ENCODE results near the gene TULP3. TPM values are rescaled to one million over a fixed set of nuclear protein-coding genes. Genes with fewer than 3 reads are reported as not detected.

The TULP3 gene
- total RNA-seq, 2 donors from 2014 or later, result 9.7 to 17.0 TPM

DNA sequence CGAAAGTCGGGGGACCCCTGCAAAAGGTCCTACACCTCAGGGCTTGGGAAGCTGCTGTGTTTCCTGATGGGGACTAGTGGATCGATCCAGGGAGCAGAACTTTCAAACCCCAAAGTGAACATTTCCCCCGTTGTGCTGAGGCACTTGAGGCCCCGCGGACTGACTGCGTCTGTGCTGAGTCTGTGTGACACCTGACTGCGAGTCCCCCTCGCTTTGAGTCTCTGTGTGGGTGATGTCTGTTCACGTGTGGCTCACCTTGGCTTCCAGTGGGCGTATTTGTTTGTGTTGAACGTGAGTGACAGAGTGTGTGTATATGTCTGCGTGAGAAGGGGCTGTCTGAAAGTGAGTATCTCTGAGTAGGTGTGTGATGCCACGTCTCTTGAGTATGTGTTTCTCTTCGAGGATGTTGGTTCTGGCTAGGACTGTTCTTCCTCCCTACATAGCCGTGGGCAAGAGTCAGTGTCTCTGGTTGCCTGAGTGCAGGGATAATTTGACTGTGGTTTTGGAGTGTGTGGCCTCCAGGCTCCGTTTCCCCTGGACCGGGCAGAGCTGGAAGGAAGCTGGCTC is 69.8 kb downstream of the TULP3 start:
- H3K4me3 ChIP-seq, result peak overlapping the region; percentile 58 to 70
- TF ChIP-seq, protein P1, sequence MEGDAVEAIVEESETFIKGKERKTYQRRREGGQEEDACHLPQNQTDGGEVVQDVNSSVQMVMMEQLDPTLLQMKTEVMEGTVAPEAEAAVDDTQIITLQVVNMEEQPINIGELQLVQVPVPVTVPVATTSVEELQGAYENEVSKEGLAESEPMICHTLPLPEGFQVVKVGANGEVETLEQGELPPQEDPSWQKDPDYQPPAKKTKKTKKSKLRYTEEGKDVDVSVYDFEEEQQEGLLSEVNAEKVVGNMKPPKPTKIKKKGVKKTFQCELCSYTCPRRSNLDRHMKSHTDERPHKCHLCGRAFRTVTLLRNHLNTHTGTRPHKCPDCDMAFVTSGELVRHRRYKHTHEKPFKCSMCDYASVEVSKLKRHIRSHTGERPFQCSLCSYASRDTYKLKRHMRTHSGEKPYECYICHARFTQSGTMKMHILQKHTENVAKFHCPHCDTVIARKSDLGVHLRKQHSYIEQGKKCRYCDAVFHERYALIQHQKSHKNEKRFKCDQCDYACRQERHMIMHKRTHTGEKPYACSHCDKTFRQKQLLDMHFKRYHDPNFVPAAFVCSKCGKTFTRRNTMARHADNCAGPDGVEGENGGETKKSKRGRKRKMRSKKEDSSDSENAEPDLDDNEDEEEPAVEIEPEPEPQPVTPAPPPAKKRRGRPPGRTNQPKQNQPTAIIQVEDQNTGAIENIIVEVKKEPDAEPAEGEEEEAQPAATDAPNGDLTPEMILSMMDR (IDR thresholded peaks at IDR 0.05), result no peak
- no peaks in the 10 kb centered on the region for H3K36me3 ChIP-seq
- H3K9me3 ChIP-seq, result no peaks in the 10 kb centered on the region
- no peak for DNase-seq (ENCODE audit: low spot score)
- H3K4me1 ChIP-seq, result peaks cover 0 to 52% of the 10 kb centered on the region in 2 donors
- peak overlapping the region; percentile 70 to 94 for H3K27ac ChIP-seq
- H3K27me3 ChIP-seq, result no peaks in the 10 kb centered on the region

DNA sequence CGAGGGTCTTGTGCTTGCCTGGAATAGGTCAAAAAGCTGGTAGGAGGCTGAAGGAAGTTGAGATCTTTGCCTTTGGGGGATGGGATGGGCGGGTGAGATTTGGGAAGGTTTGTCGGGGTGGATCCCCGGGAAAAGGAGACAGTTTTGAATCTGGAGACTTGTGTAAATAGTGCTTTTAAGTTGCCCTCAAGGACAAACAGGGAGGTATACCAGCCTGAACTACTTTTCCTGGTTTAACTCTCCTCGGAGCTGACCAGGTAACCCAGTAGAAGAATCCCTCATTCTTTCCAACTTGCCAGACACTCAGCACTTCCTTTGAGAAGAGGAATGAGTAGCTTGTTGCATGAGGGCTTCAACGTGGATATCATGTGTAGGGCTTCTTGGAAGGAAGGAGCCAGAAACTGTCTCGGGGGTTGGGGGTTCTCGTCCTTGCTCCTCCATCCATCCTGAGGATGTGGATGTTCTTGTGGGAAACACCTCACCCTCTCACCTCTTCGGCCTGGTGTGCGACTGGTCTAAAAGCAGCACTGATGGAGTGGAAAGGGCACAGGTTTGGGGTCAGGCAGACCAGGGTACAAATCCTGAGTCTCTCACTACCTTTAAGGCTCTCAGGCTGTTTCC is 70.4 kb downstream of the TULP3 start:
- peak overlapping the region; percentile 58 to 70 for H3K4me3 ChIP-seq
- TF ChIP-seq, protein P1 (IDR thresholded peaks at IDR 0.05), result no peak
- peaks cover 0 to 52% of the 10 kb centered on the region in 2 donors for H3K4me1 ChIP-seq
- H3K36me3 ChIP-seq, result no peaks in the 10 kb centered on the region
- no peaks in the 10 kb centered on the region for H3K27me3 ChIP-seq
- H3K9me3 ChIP-seq, result no peaks in the 10 kb centered on the region
- peak overlapping the region; percentile 70 to 94 for H3K27ac ChIP-seq
- no peak for DNase-seq (ENCODE audit: low spot score)

DNA sequence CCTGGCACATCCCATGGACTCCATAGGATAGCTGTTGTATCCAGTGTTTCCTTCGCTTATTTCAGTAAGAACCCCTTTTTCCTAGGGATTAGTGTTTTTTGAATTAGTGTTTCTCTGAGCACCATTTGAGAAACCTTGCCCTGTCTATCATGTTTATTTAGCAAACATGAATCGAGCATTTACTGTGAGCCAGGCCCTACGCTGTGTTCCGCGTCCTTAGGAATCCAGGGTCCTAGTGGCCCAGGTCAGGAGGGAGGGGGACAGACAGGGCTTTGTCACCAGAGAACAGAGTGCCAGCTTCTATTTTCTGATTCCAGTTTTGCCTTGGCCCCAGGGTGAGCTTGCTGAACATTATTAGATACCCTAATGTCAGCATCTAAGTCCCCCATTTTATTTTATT is 71.0 kb downstream of the TULP3 start:
- H3K4me1 ChIP-seq, result peaks cover 0 to 52% of the 10 kb centered on the region in 2 donors
- no peak overlapping the region for H3K27ac ChIP-seq
- TF ChIP-seq, protein P1 (IDR thresholded peaks at IDR 0.05), result no peak
- no peaks in the 10 kb centered on the region for H3K9me3 ChIP-seq
- H3K36me3 ChIP-seq, result no peaks in the 10 kb centered on the region
- no peaks in the 10 kb centered on the region for H3K27me3 ChIP-seq
- no peak for DNase-seq (ENCODE audit: low spot score)
- no peak overlapping the region for H3K4me3 ChIP-seq

DNA sequence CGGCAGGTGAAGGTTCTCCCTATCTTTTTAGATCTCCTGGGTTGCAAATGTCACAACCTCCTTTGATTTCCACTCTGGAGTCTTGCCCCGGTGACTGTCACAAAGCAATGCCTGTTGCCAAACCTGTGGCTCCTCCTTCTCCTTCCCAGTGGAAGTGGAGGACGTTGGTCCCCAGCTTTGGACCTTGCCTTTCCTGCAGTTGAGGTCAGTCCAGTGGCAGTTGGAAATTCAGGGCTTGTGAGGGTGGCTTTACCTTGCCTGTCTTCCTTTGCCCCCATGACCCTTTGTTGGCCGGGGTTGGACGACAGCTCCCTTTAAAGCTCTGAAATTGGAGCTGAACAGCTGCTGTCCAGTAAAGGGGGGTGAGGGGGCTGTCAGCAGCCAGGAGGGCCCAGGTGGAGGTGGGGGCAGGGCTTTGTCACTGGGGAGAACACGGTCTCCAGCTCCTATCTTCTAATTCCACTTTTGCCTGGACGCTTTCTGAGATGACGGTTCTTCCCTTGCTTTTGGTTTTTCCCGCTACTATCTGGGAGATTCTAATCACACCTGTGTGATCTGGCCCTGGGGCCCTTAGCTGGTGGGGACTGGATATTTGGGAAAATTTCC is 72.6 kb downstream of the TULP3 start:
- H3K4me3 ChIP-seq, result no peak overlapping the region
- no peak for DNase-seq (ENCODE audit: low spot score)

DNA sequence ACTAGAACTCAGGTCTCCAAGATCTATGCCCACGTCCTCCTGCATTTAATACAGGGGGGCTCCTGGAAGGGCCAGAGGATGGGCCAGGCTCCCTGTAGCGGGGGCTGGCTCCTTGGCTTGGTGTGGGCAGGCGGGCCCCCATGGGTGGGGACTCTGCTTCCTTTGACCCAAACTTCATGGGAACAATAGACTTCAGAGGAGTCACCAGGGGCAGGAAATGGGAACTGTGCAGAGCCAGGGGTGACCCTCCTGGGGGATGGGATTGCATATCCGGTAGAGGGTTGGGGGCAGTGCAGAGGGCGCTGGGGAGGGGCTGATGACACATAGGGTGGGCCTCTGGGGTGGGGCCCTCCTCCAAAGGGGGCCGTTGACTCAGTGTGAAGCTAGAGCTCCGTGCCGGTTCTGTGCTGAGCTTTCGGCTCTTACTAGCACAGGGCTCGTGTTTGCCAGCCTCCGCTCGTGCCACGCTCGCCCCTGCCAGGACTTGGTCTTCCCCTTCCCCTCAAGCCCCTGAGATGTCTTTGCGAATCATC is 73.1 kb downstream of the TULP3 start:
- Histone ChIP-seq H3K27me3 (no peaks in the 10 kb centered on the region), H3K4me3 (peak overlapping the region in 1 of 2 donors; percentile 27), H3K36me3 (no peaks in the 10 kb centered on the region), H3K27ac (peak overlapping the region; percentile 22 to 69), H3K9me3 (no peaks in the 10 kb centered on the region), H3K4me1 (peaks cover 0 to 41% of the 10 kb centered on the region in 2 donors)
- DNase-seq (ENCODE audit: low spot score), result no peak
- TF ChIP-seq, protein P1 (IDR thresholded peaks at IDR 0.05), result no peak

More for the DNA sequence above, 72.6 kb downstream of the TULP3 start:
- peak overlapping the region; percentile 22 to 61 for H3K27ac ChIP-seq
- TF ChIP-seq, protein P1 (IDR thresholded peaks at IDR 0.05), result no peak
- H3K9me3 ChIP-seq, result no peaks in the 10 kb centered on the region
- no peaks in the 10 kb centered on the region for H3K27me3 ChIP-seq
- no peaks in the 10 kb centered on the region for H3K36me3 ChIP-seq
- peaks cover 0 to 45% of the 10 kb centered on the region in 2 donors for H3K4me1 ChIP-seq
